GM18951 (cell line): ENCODE results near the gene CPLX3.
A peak's percentile ranks its signal among the peaks of the same experiment; 100 is the strongest.
"Not testable (repeated sequence)": the region's sequence is repeated elsewhere in the genome, so short reads cannot be mapped to it uniquely, and the experiment has no call there.

ENCODE experiments used
- POLR2A ChIP-seq: IDR thresholded peaks from 4 replicates; pipeline ENCODE4 v1.6.1; 2011; ENCODE audit warnings: mild to moderate bottlenecking; ENCODE audit not compliant: insufficient read length, insufficient read depth; ENCODE audit errors: extremely low read depth
- in situ Hi-C: fragments of 300-500 bp; cut with MboI; formaldehyde crosslinking; loops from one replicate; pipeline ENCODE4 v1.12.0; 2022; ENCODE audit warnings: low sequenced_read_pairs, mixed read lengths, inconsistent platforms; ENCODE audit not compliant: unreplicated experiment

The CPLX3 gene

GRCh38 chr15:74784426-74785193 lies 41.8 kb upstream of the CPLX3 start:
- no peak for TF ChIP-seq POLR2A
- in situ Hi-C loops: no loop called here

GRCh38 chr15:74785194-74786032 lies 41.0 kb upstream of the CPLX3 start:
- peak; percentile 46 for TF ChIP-seq POLR2A
- in situ Hi-C loops: no loop called here

DNA sequence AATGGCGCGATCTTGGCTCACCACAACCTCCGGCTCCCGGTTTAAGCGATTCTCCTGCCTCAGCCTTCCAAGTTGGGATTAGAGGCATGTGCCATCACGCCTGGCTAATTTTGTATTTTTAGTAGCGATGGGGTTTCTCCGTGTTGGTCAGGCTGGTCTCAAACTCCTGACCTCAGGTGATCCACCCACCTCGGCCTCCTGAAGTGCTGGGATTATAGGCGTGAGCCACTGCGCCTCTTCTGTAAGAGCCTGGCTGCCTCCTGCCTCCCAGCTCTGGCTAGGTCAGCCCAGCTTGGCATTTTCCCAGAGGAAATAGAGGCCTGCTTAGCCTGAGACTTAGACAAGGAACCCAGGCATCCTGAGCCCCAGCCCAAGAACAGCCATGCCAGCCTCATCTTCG lies 40.3 kb upstream of the CPLX3 start:
- in situ Hi-C loops: not testable (repeated sequence)

DNA sequence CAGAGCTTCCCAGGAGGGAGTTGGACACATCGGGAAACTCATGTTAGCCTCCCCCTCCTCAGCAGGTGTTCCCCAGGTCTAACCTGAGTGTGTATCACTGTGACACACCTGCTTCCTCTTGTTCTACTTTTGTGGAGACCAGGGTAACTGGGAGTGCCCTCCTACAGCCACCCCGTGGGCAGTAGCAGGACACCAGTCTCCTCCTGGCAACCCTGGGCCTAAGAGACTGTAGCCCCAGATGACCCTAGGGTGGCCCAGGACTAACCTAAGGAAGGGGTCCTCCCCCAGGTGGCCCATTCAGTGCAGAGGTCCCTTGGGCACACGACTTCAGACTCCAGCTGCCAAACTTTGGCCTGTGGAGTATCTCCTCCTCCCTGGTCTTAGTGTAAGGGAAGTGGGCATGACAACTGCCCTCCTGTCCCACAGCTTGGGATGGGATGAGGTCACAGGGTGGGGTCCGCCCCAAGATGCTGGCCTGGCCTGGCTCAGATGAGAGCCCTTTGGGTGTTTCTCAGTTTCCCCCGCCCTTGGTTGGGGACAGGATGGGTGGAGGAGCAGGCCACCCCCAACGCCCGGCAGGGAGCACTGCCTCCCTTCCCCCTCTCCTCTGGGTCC lies 39.8 kb upstream of the CPLX3 start:
- in situ Hi-C loops: no loop called here
- no peak for TF ChIP-seq POLR2A

DNA sequence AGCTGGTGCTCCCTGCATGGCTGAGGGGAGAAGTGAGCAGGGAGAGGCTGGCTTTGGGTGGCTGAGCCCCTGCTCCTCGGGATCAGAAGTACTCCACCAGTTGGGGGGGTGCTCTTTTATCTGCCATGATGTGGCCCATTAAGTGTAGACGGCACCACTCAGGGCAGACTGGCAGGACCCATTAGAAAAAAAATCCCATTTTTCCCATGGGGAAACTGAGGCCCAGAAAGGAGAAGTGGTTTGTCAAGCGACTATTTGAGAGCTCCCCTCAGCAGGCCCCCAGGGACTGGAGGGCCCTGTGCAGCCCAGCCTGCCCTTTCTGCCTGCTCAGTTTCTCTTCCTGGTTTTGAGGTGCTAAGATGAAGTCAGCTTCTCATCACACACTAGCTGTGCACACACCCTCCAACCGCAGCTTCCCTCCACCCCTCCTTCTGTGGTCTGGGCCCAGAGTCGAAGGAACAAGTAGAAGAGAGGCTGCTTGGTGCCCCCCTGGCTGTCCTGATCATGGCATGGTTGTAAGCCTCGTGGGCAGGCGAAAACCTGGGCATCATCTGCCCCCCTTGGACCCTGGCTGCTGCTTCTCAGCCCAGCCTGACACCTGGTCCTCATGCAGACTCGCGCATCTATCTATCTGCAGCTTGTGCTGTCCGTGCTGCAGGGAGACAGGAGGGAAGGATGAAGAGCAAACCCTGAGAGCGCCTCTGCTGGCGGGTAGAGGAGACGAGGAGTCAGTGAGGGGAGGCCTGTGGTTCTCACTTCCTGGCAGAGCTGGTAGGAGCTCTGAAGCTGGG lies 39.0 kb upstream of the CPLX3 start:
- no peak for TF ChIP-seq POLR2A
- in situ Hi-C loops: no loop called here

DNA sequence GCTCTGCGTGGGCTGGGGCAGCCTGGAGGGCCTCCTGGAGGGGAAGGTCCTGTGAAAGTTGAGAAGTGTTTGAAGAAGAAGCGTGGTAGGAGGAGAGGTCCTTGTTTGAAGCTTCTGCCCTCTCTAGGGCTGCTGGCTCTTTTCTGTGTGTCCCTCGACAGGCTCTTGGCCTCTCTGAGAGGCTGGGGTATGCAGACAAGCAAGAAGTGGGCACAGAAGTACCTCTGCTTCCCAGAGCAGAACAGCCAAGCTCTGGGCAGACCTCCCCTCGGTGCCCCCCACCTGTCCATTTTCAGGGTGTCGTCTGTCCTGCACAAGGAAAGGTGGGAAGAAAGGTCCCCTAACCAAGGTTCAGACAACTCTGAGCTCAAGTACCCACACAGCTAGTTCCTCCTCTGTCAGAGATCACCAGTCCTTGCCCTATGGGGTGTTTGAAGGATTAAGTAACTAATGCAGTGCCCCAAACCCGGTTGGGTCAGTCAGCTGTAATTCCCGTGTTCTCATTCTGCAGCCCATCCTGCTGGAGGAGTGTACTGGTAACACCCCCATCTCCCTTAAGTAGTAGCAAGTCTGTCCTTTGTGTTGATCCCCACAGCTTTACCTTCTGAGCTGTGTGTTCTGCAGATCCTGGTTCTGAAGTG lies 38.3 kb upstream of the CPLX3 start:
- TF ChIP-seq POLR2A: no peak
- in situ Hi-C loops: no loop called here

- in situ Hi-C loops: no loop called here
- TF ChIP-seq POLR2A: peak; percentile 85
These were observed 37.7 kb upstream of the CPLX3 start for GRCh38 chr15:74788683-74789151.

GRCh38 chr15:74789171-74789631 lies 37.2 kb upstream of the CPLX3 start:
- in situ Hi-C loops: no loop called here
- TF ChIP-seq POLR2A: peak; percentile 60

- TF ChIP-seq POLR2A: no peak
- in situ Hi-C loops: no loop called here
These were observed 36.7 kb upstream of the CPLX3 start for GRCh38 chr15:74789741-74790079.

DNA sequence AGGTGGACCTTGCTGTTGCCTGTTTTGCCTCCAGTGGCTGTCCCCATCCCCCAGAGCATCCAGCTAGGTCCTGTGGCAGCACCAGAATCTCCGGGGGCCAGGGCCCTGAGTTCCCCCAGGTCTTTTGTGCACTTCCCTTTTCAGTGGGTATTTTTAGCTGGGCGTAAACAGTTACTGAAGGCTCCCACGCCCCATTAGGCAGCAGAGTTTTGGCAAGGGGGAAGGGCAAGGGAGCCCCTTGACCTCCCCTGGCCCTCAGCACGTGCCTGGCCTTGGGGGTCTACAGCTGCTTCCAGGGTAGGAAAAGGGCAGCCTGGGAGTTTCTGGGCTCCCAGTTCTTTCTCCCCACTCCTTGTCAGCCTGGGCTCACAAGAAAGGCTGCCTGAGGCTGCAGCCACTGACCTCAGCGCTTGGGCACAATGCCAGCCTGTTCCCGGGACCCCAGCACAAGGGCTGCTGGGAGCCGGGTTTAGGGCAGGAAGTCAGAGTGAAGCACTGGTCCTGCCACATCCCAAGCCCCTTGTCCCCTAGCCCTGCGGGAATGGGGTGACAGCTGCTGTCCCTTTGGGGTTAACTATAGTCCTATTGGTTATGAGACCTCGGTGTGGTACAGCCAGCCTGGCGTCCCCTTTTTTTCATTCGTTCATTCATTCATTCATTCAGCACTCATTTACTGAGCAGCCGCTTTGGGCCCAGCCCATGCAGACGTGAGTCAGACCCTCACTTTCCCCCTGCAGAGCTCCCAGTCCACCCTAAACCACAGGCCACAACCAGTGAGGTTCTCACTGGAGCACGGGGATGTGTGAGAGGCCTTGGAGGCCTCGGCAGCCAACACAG lies 36.1 kb upstream of the CPLX3 start:
- in situ Hi-C loops: no loop called here

DNA sequence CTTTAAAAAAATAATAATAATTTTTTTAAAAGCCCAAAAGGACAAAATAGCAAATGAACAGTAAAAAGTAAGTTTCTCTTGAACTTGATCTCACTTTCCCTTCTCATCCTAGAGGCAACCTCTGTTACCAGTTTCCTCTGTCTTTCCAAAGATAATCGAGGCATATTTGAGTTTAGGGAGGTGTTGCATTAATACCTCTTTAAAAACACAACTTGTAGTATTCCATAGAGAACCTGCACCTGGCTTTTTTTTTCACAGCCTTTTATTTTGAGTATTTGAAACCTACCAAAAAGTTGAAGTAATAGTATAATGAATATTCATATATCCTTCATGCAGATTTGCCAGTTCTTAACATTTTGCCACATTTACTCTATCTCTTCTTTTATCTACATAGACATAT lies 35.4 kb upstream of the CPLX3 start:
- TF ChIP-seq POLR2A: no peak
- in situ Hi-C loops: no loop called here

More for the DNA sequence above, 36.1 kb upstream of the CPLX3 start:
- no peak for TF ChIP-seq POLR2A

GRCh38 chr15:74791667-74792066 lies 34.8 kb upstream of the CPLX3 start:
- TF ChIP-seq POLR2A: no peak

More at GRCh38 chr15:74791667-74792066, 34.8 kb upstream of the CPLX3 start:
- in situ Hi-C loops: no loop called here
